GM10266 (cell line): ENCODE measurements around the gene TMEM200B.

Experiments used
- DNase-seq: peaks from one replicate; pipeline ENCODE4 v3.0.0; 2012; ENCODE audit errors: extremely low spot score
- CTCF ChIP-seq: IDR thresholded peaks from 2 replicates; pipeline ENCODE4 v1.5.1; 2012; ENCODE audit warnings: mild to moderate bottlenecking, low read depth; ENCODE audit not compliant: control insufficient read depth, insufficient read depth; ENCODE audit errors: missing control alignments

Gene TMEM200B

GRCh38 chr1:29129916-29130315, 6.2 kb upstream of the TMEM200B start:
- TF ChIP-seq CTCF: no peak
- DNase-seq: no peak

GRCh38 chr1:29128739-29129138, 5.0 kb upstream of the TMEM200B start:
- DNase-seq: no peak
- TF ChIP-seq CTCF: no peak

GRCh38 chr1:29126198-29126597, 2.5 kb upstream of the TMEM200B start:
- DNase-seq: no peak

GRCh38 chr1:29125788-29126187, 2.1 kb upstream of the TMEM200B start:
- no peak for TF ChIP-seq CTCF
- DNase-seq: no peak

More at GRCh38 chr1:29126198-29126597, 2.5 kb upstream of the TMEM200B start:
- no peak for TF ChIP-seq CTCF

- no peak for TF ChIP-seq CTCF
- DNase-seq: no peak
Observed at GRCh38 chr1:29125237-29125641, 1.5 kb upstream of the TMEM200B start.

- DNase-seq: peak; percentile 89
- no peak for TF ChIP-seq CTCF
Observed at GRCh38 chr1:29124366-29125236, 898 bp upstream of the TMEM200B start.
